HG03135 (cell line): ENCODE data around the gene DUSP2.

ENCODE experiments used
- ATAC-seq: cut with Tn5 transposase; IDR thresholded peaks from one replicate; pipeline ENCODE4 v1.9.1; 2021; ENCODE audit warnings: mild to moderate bottlenecking, moderate library complexity; ENCODE audit not compliant: unreplicated experiment

Gene DUSP2

GRCh38 chr2:96116424-96116878 lies 28.8 kb downstream of the DUSP2 start, which contains the start of gene ADRA2B:
Gene ADRA2B, minus strand, starts transcription at chr2:96116571. Its CDS starts 422 bp downstream, at chr2:96116149.
- ATAC-seq = peak; percentile 33

- ATAC-seq = no peak
Measured at GRCh38 chr2:96115631-96116423, 29.4 kb downstream of the DUSP2 start.

GRCh38 chr2:96114903-96115581 lies 30.2 kb downstream of the DUSP2 start:
- ATAC-seq = no peak

GRCh38 chr2:96114546-96114902 lies 30.7 kb downstream of the DUSP2 start:
- no peak for ATAC-seq

- no peak for ATAC-seq
Measured at GRCh38 chr2:96113951-96114350, 31.3 kb downstream of the DUSP2 start.

GRCh38 chr2:96113367-96113677 lies 31.9 kb downstream of the DUSP2 start:
- ATAC-seq = no peak

- no peak for ATAC-seq
Measured at GRCh38 chr2:96112501-96113366, 32.5 kb downstream of the DUSP2 start.

- ATAC-seq = no peak
Measured at GRCh38 chr2:96111823-96112500, 33.3 kb downstream of the DUSP2 start.

- ATAC-seq = no peak
Measured at GRCh38 chr2:96111257-96111640, 34.0 kb downstream of the DUSP2 start.

- no peak for ATAC-seq
Measured at GRCh38 chr2:96110621-96111256, 34.5 kb downstream of the DUSP2 start.

- no peak for ATAC-seq
Measured at GRCh38 chr2:96109931-96110511, 35.2 kb downstream of the DUSP2 start.

- ATAC-seq = no peak
Measured at GRCh38 chr2:96109361-96109680, 35.9 kb downstream of the DUSP2 start.

- ATAC-seq = no peak
Measured at GRCh38 chr2:96108541-96109360, 36.5 kb downstream of the DUSP2 start.

GRCh38 chr2:96108151-96108540 lies 37.1 kb downstream of the DUSP2 start:
- ATAC-seq = no peak

GRCh38 chr2:96107708-96108065 lies 37.6 kb downstream of the DUSP2 start:
- ATAC-seq = no peak

GRCh38 chr2:96106991-96107707 lies 38.1 kb downstream of the DUSP2 start:
- ATAC-seq = no peak

GRCh38 chr2:96105994-96106715 lies 39.1 kb downstream of the DUSP2 start:
- no peak for ATAC-seq
